B cell (primary cell): ENCODE measurements around the gene TMEM14A. TPM values are rescaled to one million over a fixed set of nuclear protein-coding genes. Genes with fewer than 3 reads are reported as not detected.

Source experiments
- ATAC-seq: fragments of 200-7000 bp; cut with Tn5 transposase; one replicate; pipeline ENCODE4 v1.10.0; 2021; ENCODE audit warnings: low read depth, mild to moderate bottlenecking, moderate number of reproducible peaks, moderate library complexity
- CTCF ChIA-PET: fragments of 350-600 bp; sonication (Branson Sonifier 250); formaldehyde crosslinking; loops from one replicate; lab custom pipeline; 2021; ENCODE audit warnings: antibody characterized with exemption, inconsistent platforms; lab: Charles Lee
- POLR2A ChIA-PET: fragments of 350-600 bp; sonication (Branson Sonifier 250); formaldehyde crosslinking; loops from one replicate; lab custom pipeline; 2021; ENCODE audit warnings: antibody characterized with exemption; lab: Charles Lee
- DNase-seq: peaks from one replicate; pipeline ENCODE4 v3.0.0; 2013
- H2AFZ ChIP-seq: 2 replicates; pipeline ENCODE4 v1.6.1; 2012; ENCODE audit warnings: mild to moderate bottlenecking, low read depth, low read length; ENCODE audit not compliant: insufficient read depth, poor library complexity, severe bottlenecking
- H3K27ac ChIP-seq, 2 donors: 1 replicate in 1 of 2; 2 replicates in 1 of 2; pipeline ENCODE4 v1.5.1; 2012 to 2013; ENCODE audit warnings: low read length in 2 of 2, mild to moderate bottlenecking in 2 of 2, moderate library complexity in 1 of 2
- H3K27me3 ChIP-seq, 4 experiments: fragments of 200-600 bp in 1 of 4; sonication (generic) in 1 of 4; replicated peaks in 1 of 4; 1 replicate in 2 of 4; 2 replicates in 2 of 4; pipeline versions ENCODE4 v1.6.1 to v1.7.0; 2013 to 2016; ENCODE audit warnings: low read length in 3 of 4, mild to moderate bottlenecking in 2 of 4, mixed read lengths in 1 of 4, moderate library complexity in 1 of 4; ENCODE audit not compliant: insufficient read depth in 4 of 4, control insufficient read depth in 3 of 4; ENCODE audit errors: control extremely low read depth in 1 of 4
- H3K36me3 ChIP-seq, 2 experiments: replicated peaks in 1 of 2; 1 replicate in 1 of 2; 2 replicates in 1 of 2; pipeline versions ENCODE4 v1.6.1 to v1.7.1; 2013; ENCODE audit warnings: low read length in 1 of 2; ENCODE audit not compliant: insufficient read depth in 2 of 2, control insufficient read depth in 1 of 2; ENCODE audit errors: control extremely low read depth in 1 of 2, extremely low read depth in 1 of 2
- H3K4me1 ChIP-seq, 2 donors: fragments of 200-600 bp in 1 of 2; sonication (generic) in 1 of 2; 1 replicate in 1 of 2; 2 replicates in 1 of 2; pipeline versions ENCODE4 v1.5.1 to v1.6.1; 2013 to 2017; ENCODE audit warnings: low read length in 2 of 2; ENCODE audit not compliant: control insufficient read depth in 2 of 2, insufficient read depth in 2 of 2
- H3K4me2 ChIP-seq: replicated peaks from 2 replicates; pipeline ENCODE3; 2012; ENCODE audit warnings: mild to moderate bottlenecking, low read depth, low read length; ENCODE audit not compliant: poor library complexity, severe bottlenecking
- H3K4me3 ChIP-seq, 5 experiments: fragments of 200-600 bp in 1 of 5; sonication (generic) in 1 of 5; 1 replicate in 3 of 5; 2 replicates in 2 of 5; pipeline versions ENCODE4 v1.5.1 to v1.7.0; 2011 to 2016; ENCODE audit warnings: low read length in 4 of 5, mild to moderate bottlenecking in 4 of 5, low read depth in 2 of 5, control low read depth in 1 of 5, moderate library complexity in 1 of 5; ENCODE audit not compliant: insufficient read depth in 1 of 5; ENCODE audit errors: control extremely low read depth in 1 of 5, extremely low read depth in 1 of 5
- H3K79me2 ChIP-seq: fragments of 200-600 bp; sonication (generic); one replicate; pipeline ENCODE4 v1.6.0; 2016; ENCODE audit warnings: low read length; ENCODE audit not compliant: control insufficient read depth, insufficient read depth
- H3K9ac ChIP-seq: fragments of 200-600 bp; sonication (generic); 2 replicates; pipeline ENCODE4 v1.6.1; 2017; ENCODE audit warnings: mild to moderate bottlenecking, low read length, moderate library complexity
- H3K9me3 ChIP-seq, 3 donors: one replicate each; pipeline versions ENCODE4 v1.6.1 to v1.7.1; 2013; ENCODE audit warnings: low read length in 2 of 3; ENCODE audit not compliant: control insufficient read depth in 2 of 3, insufficient read depth in 1 of 3; ENCODE audit errors: control extremely low read depth in 1 of 3
- H4K20me1 ChIP-seq: 2 replicates; pipeline ENCODE4 v1.6.0; 2012; ENCODE audit warnings: mild to moderate bottlenecking, low read length; ENCODE audit not compliant: insufficient read depth, control insufficient read depth, poor library complexity, severe bottlenecking
- H3K27ac Mint-ChIP-seq: one replicate; pipeline ENCODE4 v1.8.0; 2021; ENCODE audit warnings: mixed read lengths
- H3K27me3 Mint-ChIP-seq: one replicate; pipeline ENCODE4 v1.8.0; 2021; ENCODE audit warnings: mixed read lengths
- H3K4me1 Mint-ChIP-seq: one replicate; pipeline ENCODE4 v1.8.0; 2021; ENCODE audit warnings: mixed read lengths
- H3K4me3 Mint-ChIP-seq: one replicate; pipeline ENCODE4 v1.8.0; 2021; ENCODE audit warnings: mixed read lengths
- H3K9me3 Mint-ChIP-seq: one replicate; pipeline ENCODE4 v1.8.0; 2022; ENCODE audit warnings: mixed read lengths; ENCODE audit not compliant: insufficient read depth
- CTCF ChIP-seq: fragments of 200-600 bp; IDR thresholded peaks from one replicate; pipeline ENCODE4 v1.8.0; 2022; ENCODE audit warnings: antibody characterized with exemption, mild to moderate bottlenecking
- EZH2 ChIP-seq: IDR thresholded peaks from 2 replicates; pipeline ENCODE4 v1.6.1; 2012; ENCODE audit warnings: borderline replicate concordance, low read depth, mild to moderate bottlenecking, moderate library complexity, low read length; ENCODE audit not compliant: insufficient read depth, poor library complexity, severe bottlenecking
- WGBS: methylation state at CpG from one replicate; pipeline ENCODE4 v1.1.5; 2013; ENCODE audit warnings: missing lambda C conversion rate; ENCODE audit not compliant: insufficient coverage; 5-methylcytosine and 5-hydroxymethylcytosine counted together
- intact Hi-C: fragments of 100-400 bp; cut with micrococcal nuclease; formaldehyde crosslinking; loops from one replicate; pipeline ENCODE4 v1.10.0; 2022
- polyA plus RNA-seq: library from polyadenylated mRNA; depleted of rRNA; stranded (reverse); fragments of >200 nt; gene quantifications from 2 replicates; pipeline ENCODE4 v1.2.3, GENCODE V29; 2012
- total RNA-seq, 2 donors: library from RNA; stranded (reverse); fragments of 120-200 nt in 1 of 2; gene quantifications; 1 replicate in 1 of 2; 2 replicates in 1 of 2; pipeline versions ENCODE4 v1.2.3 to v1.2.4, GENCODE V29; 2013 to 2022

Gene TMEM14A
- total and polyA plus RNA-seq, 2 donors (not counting 1 experiment from before 2014, with no cell fraction given) = 5.2 to 9.5 TPM

- intact Hi-C loops = no loop called here
- H3K27me3 ChIP-seq = peaks cover 0 to 4% (median 2%) of the 10 kb centered on the region in 4 experiments
- ATAC-seq (no peak), DNase-seq (no peak)
- H3K27me3 Mint-ChIP-seq = peaks cover 10% of the 10 kb centered on the region
- H3K4me3 ChIP-seq = no peak overlapping the region
- TF ChIP-seq CTCF = no peak
- no peak for TF ChIP-seq EZH2
- peaks cover 0 to 3% of the 10 kb centered on the region in 2 donors for H3K4me1 ChIP-seq
- no peaks in the 10 kb centered on the region for H3K79me2 ChIP-seq
- WGBS = 80% methylated on average over 1 of the region's 2 CpGs
- no peak overlapping the region for H3K27ac Mint-ChIP-seq
- H3K27ac ChIP-seq = no peak overlapping the region
- H4K20me1 ChIP-seq = no peaks in the 10 kb centered on the region
- POLR2A ChIA-PET = no interaction called here
- H2AFZ ChIP-seq = no peak overlapping the region
- no peak overlapping the region for H3K4me2 ChIP-seq
- no peaks in the 10 kb centered on the region for H3K36me3 ChIP-seq
- CTCF ChIA-PET = interaction anchor here (1.1 to 1.3 kb wide), 2 partner anchors 11 to 318 kb away, joined by 3 to 4 read pairs; no protein-coding TSS in a partner anchor
- H3K9ac ChIP-seq = no peak overlapping the region
- H3K4me3 Mint-ChIP-seq = no peak overlapping the region
- H3K4me1 Mint-ChIP-seq = peaks cover 6% of the 10 kb centered on the region
- H3K9me3 ChIP-seq = no peaks in the 10 kb centered on the region
- H3K9me3 Mint-ChIP-seq = no peaks in the 10 kb centered on the region
Measured at GRCh38 chr6:52725535-52726192, 54.8 kb downstream of the TMEM14A start.

- H3K4me3 ChIP-seq = no peak overlapping the region
- H3K4me2 ChIP-seq = no peak overlapping the region
- no peak overlapping the region for H3K9ac ChIP-seq
- Mint-ChIP-seq H3K27ac (no peak overlapping the region), H3K27me3 (peaks cover 7% of the 10 kb centered on the region), H3K4me1 (peaks cover 6% of the 10 kb centered on the region), H3K9me3 (no peaks in the 10 kb centered on the region), H3K4me3 (no peak overlapping the region)
- no peaks in the 10 kb centered on the region for H4K20me1 ChIP-seq
- no peaks in the 10 kb centered on the region for H3K36me3 ChIP-seq
- intact Hi-C loops = no loop called here
- no peak overlapping the region for H2AFZ ChIP-seq
- no peak for DNase-seq
- TF ChIP-seq CTCF (no peak), EZH2 (no peak)
- ChIA-PET POLR2A (no interaction called here), CTCF (interaction anchor here (1.1 to 1.3 kb wide), 2 partner anchors 11 to 319 kb away, joined by 3 to 4 read pairs; no protein-coding TSS in a partner anchor)
- no peak for ATAC-seq
- WGBS = no CpG with 5 or more reads among the region's 2 CpGs
- no peaks in the 10 kb centered on the region for H3K9me3 ChIP-seq
- no peak overlapping the region for H3K27ac ChIP-seq
- peaks cover 0 to 4% (median 2%) of the 10 kb centered on the region in 4 experiments for H3K27me3 ChIP-seq
- H3K4me1 ChIP-seq = peaks cover 0 to 3% of the 10 kb centered on the region in 2 donors
- H3K79me2 ChIP-seq = no peaks in the 10 kb centered on the region
Measured at GRCh38 chr6:52726193-52726542, 55.3 kb downstream of the TMEM14A start.
